Epithelial cell of esophagus (primary cell): ENCODE results near the gene DPH6.
"Not testable (repeated sequence)": the region's sequence is repeated elsewhere in the genome, so short reads cannot be mapped to it uniquely, and the experiment has no call there.

Experiments used
- DNase-seq: peaks from one replicate; pipeline ENCODE4 v3.0.0; 2010; ENCODE audit warnings: low read depth
- H3K4me3 ChIP-seq: 2 replicates; pipeline ENCODE4 v1.5.1; 2011; ENCODE audit warnings: mild to moderate bottlenecking, low read length, control low read depth
- TF ChIP-seq, protein P1 (sequence below): IDR thresholded peaks from 2 replicates; pipeline ENCODE4 v1.5.1; 2011; ENCODE audit warnings: low read depth, mild to moderate bottlenecking, low read length, control low read depth, inconsistent platforms; ENCODE audit not compliant: insufficient read depth; ENCODE audit errors: missing control alignments

The DPH6 gene

DNA sequence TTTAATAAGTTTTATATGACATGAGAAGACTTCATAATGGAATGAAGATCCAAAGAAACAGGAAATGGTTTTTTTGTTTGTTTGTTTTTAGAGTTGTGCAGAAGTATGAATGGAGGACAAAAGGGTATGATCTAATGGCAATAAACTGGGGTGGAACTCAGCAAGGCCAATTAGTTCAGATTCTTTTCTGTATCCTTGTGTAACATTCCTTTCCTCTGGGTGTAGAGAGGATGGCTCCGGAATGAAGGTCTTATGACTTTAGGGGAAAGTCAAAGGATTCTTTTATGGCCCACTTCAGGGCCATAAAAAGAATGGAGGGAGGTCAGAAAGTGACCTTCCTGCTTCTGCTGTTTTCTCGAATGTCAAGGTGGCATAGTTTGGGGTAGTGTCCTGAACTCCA, 152.6 kb downstream of the DPH6 start:
- H3K4me3 ChIP-seq: no peak overlapping the region
- no peak for DNase-seq
- TF ChIP-seq, protein P1, sequence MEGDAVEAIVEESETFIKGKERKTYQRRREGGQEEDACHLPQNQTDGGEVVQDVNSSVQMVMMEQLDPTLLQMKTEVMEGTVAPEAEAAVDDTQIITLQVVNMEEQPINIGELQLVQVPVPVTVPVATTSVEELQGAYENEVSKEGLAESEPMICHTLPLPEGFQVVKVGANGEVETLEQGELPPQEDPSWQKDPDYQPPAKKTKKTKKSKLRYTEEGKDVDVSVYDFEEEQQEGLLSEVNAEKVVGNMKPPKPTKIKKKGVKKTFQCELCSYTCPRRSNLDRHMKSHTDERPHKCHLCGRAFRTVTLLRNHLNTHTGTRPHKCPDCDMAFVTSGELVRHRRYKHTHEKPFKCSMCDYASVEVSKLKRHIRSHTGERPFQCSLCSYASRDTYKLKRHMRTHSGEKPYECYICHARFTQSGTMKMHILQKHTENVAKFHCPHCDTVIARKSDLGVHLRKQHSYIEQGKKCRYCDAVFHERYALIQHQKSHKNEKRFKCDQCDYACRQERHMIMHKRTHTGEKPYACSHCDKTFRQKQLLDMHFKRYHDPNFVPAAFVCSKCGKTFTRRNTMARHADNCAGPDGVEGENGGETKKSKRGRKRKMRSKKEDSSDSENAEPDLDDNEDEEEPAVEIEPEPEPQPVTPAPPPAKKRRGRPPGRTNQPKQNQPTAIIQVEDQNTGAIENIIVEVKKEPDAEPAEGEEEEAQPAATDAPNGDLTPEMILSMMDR: no peak

DNA sequence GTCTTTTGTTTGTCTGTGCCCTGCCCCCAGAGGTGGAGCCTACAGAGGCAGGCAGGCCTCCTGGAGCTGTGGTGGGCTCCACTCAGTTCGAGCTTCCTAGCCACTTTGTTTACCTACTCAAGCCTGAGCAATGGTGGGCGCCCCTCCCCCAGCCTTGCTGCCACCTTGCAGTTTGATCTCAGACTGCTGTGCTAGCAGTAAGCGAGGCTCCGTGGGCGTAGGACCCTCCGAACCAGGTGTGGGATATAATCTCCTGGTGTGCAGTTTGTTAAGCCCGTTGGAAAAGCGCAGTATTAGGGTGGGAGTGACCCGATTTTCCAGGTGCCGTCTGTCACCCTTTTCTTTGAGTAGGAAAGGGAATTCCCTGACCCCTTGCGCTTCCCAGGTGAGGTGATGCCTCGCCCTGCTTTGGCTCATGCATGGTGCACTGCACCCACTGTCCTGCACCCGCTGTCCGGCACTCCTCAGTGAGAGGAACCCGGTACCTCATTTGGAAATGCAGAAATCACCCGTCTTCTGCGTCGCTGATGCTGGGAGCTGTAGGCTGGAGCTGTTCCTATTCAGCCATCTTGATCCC, 154.5 kb downstream of the DPH6 start:
- not testable (repeated sequence) for H3K4me3 ChIP-seq, DNase-seq

DNA sequence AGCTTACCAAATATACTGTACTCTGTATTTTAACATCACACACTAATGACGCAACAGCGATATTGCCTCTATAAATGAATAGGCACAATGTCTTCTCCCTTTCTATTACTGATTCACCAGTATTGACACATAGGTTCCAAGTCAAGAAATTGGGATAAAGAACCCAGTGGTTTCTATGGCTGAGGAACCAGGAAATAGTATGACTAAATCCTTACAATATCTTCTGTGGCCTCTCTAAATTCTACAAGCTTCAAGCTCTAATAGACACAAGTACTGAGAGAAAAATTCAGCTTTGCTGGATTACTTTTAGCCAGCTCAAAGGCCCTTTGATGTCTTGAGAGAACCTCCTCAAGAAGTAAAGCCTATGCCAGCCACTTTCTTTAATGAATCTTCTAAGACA, 162.5 kb downstream of the DPH6 start:
- DNase-seq: peak; percentile 29
- H3K4me3 ChIP-seq: no peak overlapping the region
- TF ChIP-seq, protein P1: no peak

DNA sequence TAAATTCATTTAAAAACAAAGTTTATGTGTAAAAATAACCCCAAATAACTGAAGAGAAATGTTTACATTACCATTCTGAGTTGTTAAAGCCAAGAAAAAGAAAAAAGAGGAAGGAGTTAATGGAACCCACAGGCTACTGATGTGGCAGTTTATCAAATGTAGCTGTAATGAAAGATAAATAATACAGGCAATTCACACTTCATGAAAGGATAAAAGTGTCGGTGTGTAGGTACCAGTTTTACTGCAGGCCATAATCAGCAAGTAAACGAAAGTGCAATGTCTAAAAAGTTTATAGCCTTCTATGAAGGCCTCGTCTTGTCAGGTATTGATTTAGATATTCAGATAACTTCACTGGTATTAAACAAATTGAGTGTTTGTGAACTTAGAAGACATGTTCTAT, 164.6 kb downstream of the DPH6 start:
- no peak for DNase-seq
- TF ChIP-seq, protein P1: no peak
- no peak overlapping the region for H3K4me3 ChIP-seq

DNA sequence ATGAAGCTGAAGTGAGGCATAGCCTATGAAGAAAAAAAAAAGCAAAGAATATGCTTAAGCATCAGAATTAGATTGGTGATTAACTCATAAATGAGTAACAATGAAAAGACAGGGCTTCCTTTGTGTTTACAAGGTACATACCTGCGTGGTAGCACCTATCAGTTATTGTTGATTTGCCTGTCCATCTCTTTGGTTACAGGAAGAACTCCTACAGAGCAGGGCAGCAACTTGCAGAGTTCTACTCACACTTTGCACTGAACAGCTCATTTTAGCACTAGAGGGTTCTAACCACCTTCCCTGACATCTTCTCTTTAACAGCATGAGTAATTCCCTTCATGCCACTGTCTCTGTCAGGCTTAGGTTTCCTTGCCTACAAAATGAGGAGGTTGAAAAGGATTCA, 166.0 kb downstream of the DPH6 start:
- TF ChIP-seq, protein P1: no peak
- H3K4me3 ChIP-seq: no peak overlapping the region
- DNase-seq: peak; percentile 30

DNA sequence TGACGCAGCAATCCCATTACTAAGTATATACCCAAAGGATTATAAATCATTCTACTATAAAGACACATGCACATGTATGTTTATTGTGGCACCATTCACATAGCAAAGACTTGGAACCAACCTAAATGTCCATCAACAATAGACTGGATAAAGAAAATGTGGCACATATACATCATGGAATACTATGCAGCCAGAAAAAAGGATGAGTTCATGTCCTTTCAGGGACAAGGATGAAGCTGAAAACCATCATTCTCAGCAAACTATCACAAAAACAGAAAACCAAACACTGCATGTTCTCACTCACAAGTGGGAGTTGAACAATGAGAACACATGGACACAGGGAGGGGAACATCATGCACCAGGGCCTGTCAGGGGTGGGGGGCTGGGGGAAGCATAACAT, 167.5 kb downstream of the DPH6 start:
- not testable (repeated sequence) for H3K4me3 ChIP-seq, DNase-seq

DNA sequence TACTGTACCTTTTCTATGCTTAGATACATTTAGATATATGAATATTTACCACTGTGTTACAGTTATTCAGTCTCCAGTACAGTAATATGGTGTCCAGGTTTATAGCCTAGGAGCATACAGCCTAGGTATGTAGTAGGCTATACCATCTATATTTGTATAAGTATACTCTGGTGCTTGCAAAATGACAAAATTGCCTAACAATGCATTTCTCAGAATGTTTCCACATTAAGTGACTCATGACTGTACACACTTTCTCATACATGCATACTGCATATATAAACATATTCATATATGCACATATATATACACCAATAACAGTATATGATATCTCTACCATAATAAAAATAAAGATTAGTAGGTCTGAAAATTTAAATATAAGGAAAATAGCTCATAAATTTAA, 169.3 kb downstream of the DPH6 start:
- no peak overlapping the region for H3K4me3 ChIP-seq
- DNase-seq: peak; percentile 51
- TF ChIP-seq, protein P1: no peak

DNA sequence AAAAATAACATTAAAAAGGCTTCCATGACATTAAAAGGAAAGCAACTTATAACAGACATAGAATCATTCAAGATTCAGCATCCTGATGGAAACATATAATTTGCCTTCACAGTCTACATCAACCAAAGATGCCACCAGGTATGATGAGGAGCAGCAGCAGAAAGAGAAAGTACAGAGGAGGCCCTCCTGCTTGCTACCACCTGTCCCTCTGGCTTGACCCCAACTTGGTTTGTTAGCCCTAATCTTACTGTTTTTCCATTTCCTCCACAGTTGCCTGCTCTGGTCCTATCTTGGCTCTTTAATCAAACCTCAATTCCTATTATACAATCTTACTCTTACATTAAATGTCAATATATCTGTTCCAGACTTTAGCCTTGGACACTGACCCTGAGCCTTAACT, 171.3 kb downstream of the DPH6 start:
- TF ChIP-seq, protein P1: no peak
- no peak overlapping the region for H3K4me3 ChIP-seq
- no peak for DNase-seq
